K562 (cell line): ENCODE data around the gene CFL1. TPM values are rescaled to one million over a fixed set of nuclear protein-coding genes. Genes with fewer than 3 reads are reported as not detected.
A peak's percentile ranks its signal among the peaks of the same experiment; 100 is the strongest.

ENCODE experiments used
- ATF3 ChIP-seq, 2 experiments: fragments of 450-650 bp in 1 of 2; sonication (generic) in 1 of 2; formaldehyde crosslinking in 1 of 2; IDR thresholded peaks in 1 of 2; conservative IDR thresholded peaks in 1 of 2; 2 replicates each; pipeline versions ENCODE4 v1.6.1 to v1.8.1; 2016 to 2023; ENCODE audit warnings: mild to moderate bottlenecking in 2 of 2, moderate library complexity in 2 of 2, inconsistent platforms in 1 of 2, missing genetic modification reagents in 1 of 2
- BRCA1 ChIP-seq, 2 experiments: fragments of 450-650 bp in 1 of 2; sonication (generic) in 1 of 2; formaldehyde crosslinking in 1 of 2; IDR thresholded peaks; 2 replicates each; pipeline versions ENCODE4 v1.5.0 to v1.6.1; 2017 to 2020; ENCODE audit warnings: mild to moderate bottlenecking in 1 of 2, missing genetic modification reagents in 1 of 2
- CBX5 ChIP-seq: IDR thresholded peaks from 2 replicates; pipeline ENCODE4 v1.6.1; 2014; ENCODE audit warnings: low read depth, borderline replicate concordance
- LEF1 ChIP-seq: fragments of 450-650 bp; IDR thresholded peaks from 2 replicates; pipeline ENCODE4 v1.6.1; 2016; ENCODE audit warnings: mild to moderate bottlenecking
- MEIS2 ChIP-seq: fragments of 450-650 bp; IDR thresholded peaks from 2 replicates; pipeline ENCODE4 v1.6.1; 2014; ENCODE audit warnings: mild to moderate bottlenecking; ENCODE audit not compliant: partially characterized antibody
- MTA3 ChIP-seq: fragments of 450-650 bp; formaldehyde crosslinking; IDR thresholded peaks from 2 replicates; pipeline ENCODE4 v1.6.1; 2017; ENCODE audit warnings: mild to moderate bottlenecking, borderline replicate concordance
- NEUROD1 ChIP-seq: fragments of 150-350 bp; IDR thresholded peaks from 2 replicates; pipeline ENCODE4 v1.6.1; 2014; ENCODE audit warnings: borderline replicate concordance, low read length, low read depth; ENCODE audit not compliant: partially characterized antibody
- NR2C1 ChIP-seq, 2 experiments: fragments of 450-650 bp; IDR thresholded peaks; 2 replicates each; pipeline ENCODE4 v1.6.1; 2017; ENCODE audit warnings: mild to moderate bottlenecking in 2 of 2, antibody characterized with exemption in 1 of 2, inconsistent platforms in 1 of 2, missing compliant biosample characterization in 1 of 2, missing genetic modification characterization in 1 of 2
- POLR2AphosphoS5 ChIP-seq: IDR thresholded peaks from 2 replicates; pipeline ENCODE4 v1.6.1; 2011; ENCODE audit warnings: mild to moderate bottlenecking, low read depth, low read length, moderate library complexity; ENCODE audit not compliant: control insufficient read depth, insufficient read depth
- RBBP5 ChIP-seq: fragments of 200-600 bp; sonication (generic); IDR thresholded peaks from 2 replicates; pipeline ENCODE4 v1.6.1; 2012; ENCODE audit warnings: borderline replicate concordance, mild to moderate bottlenecking, low read length, control low read depth, inconsistent platforms; ENCODE audit not compliant: insufficient read depth, poor library complexity, severe bottlenecking
- SAP30 ChIP-seq: fragments of 200-600 bp; sonication (generic); IDR thresholded peaks from 2 replicates; pipeline ENCODE4 v1.6.1; 2012; ENCODE audit warnings: borderline replicate concordance, low read depth, mild to moderate bottlenecking, moderate library complexity, low read length, control low read depth, inconsistent platforms; ENCODE audit not compliant: insufficient read depth, poor library complexity, severe bottlenecking
- SIN3B ChIP-seq: fragments of 450-650 bp; IDR thresholded peaks from 2 replicates; pipeline ENCODE4 v1.6.1; 2017; ENCODE audit warnings: low read depth, mild to moderate bottlenecking, moderate library complexity
- SMAD3 ChIP-seq: fragments of 450-650 bp; formaldehyde crosslinking; conservative IDR thresholded peaks from 2 replicates; pipeline ENCODE4 v1.4.0; 2020; ENCODE audit warnings: mild to moderate bottlenecking
- TAF1 ChIP-seq: IDR thresholded peaks from 2 replicates; pipeline ENCODE4 v1.6.1; 2011; ENCODE audit warnings: mild to moderate bottlenecking, low read length, moderate library complexity; ENCODE audit not compliant: insufficient read depth, control insufficient read depth, severe bottlenecking; ENCODE audit errors: extremely low read depth
- TARDBP ChIP-seq: fragments of 450-650 bp; IDR thresholded peaks from 2 replicates; pipeline ENCODE4 v1.6.1; 2016
- TBL1XR1 ChIP-seq, 2 experiments: IDR thresholded peaks; 2 replicates each; pipeline ENCODE4 v1.6.1; 2012; ENCODE audit warnings: improper control_type of control experiment in 2 of 2, low read length in 2 of 2, mild to moderate bottlenecking in 1 of 2
- TRIM28 ChIP-seq: fragments of 450-650 bp; IDR thresholded peaks from 2 replicates; pipeline ENCODE4 v1.6.1; 2017
- ZBTB11 ChIP-seq, 3 experiments: fragments of 200-800 bp in 1 of 3; fragments of 250-450 bp in 1 of 3; fragments of 450-650 bp in 1 of 3; sonication (Bioruptor Pico) in 1 of 3; sonication (Bioruptor generic) in 1 of 3; formaldehyde crosslinking in 1 of 3; IDR thresholded peaks; 2 replicates each; pipeline versions ENCODE4 v1.6.1 to v1.8.0; 2016 to 2022; ENCODE audit warnings: mild to moderate bottlenecking in 2 of 3, missing genetic modification characterization in 2 of 3, missing compliant biosample characterization in 1 of 3, moderate library complexity in 1 of 3
- ZNF324 ChIP-seq: fragments of 250-450 bp; sonication (Bioruptor Pico); IDR thresholded peaks from 2 replicates; pipeline ENCODE4 v1.4.0; 2020; ENCODE audit warnings: mild to moderate bottlenecking
- ZNF431 ChIP-seq: sonication (generic); formaldehyde crosslinking; IDR thresholded peaks from 2 replicates; pipeline ENCODE4 v1.8.0; 2022; ENCODE audit warnings: mild to moderate bottlenecking, missing genetic modification reagents
- ZNF583 ChIP-seq: fragments of 250-450 bp; sonication (Bioruptor Pico); IDR thresholded peaks from 2 replicates; pipeline ENCODE4 v1.4.0; 2020
- polyA plus RNA-seq, 8 experiments: library from polyadenylated mRNA; depleted of rRNA in 4 of 8; stranded (reverse) in 5 of 8; unstranded in 3 of 8; fragments of >200 nt; fragmentation: Nextera tagmentation in 2 of 8; fragmentation: Illumina TruSeq in 1 of 8; extraction: Ambion mirVana in 2 of 8; extraction: Trizol in 1 of 8; gene quantifications; 2 replicates each; pipeline versions ENCODE4 v1.2.1 to v1.2.3, GENCODE V29; 2011 to 2014; ENCODE audit warnings: inconsistent platforms in 1 of 8, missing spikeins in 1 of 8
- total RNA-seq, 7 experiments: library from RNA; depleted of rRNA in 6 of 7; stranded (reverse); fragments of >200 nt in 6 of 7; fragmentation: Illumina TruSeq in 2 of 7; extraction: Trizol in 2 of 7; gene quantifications; 2 replicates each; pipeline versions ENCODE4 v1.2.1 to v1.2.3, GENCODE V29; 2011 to 2021; ENCODE audit warnings: low replicate concordance in 1 of 7

Gene CFL1
- total and polyA plus RNA-seq, 9 of the 15 experiments (the other 6 are each of a cell fraction or from before 2014, with no cell fraction given), result 105 to 1,101 (median 859) TPM

GRCh38 chr11:65860278-65861164 lies 2.5 kb upstream of the CFL1 start, which contains the start of gene MUS81 (continued):
- TF ChIP-seq TAF1 (peak; percentile 90), ZNF431 (CRISPR knock-in tag) (no peak; the same call in 1 of the 2 replicates), BRCA1 (IDR thresholded peaks at IDR 0.05) (no peak), BRCA1 (CRISPR knock-in tag; IDR thresholded peaks at IDR 0.05) (peak; percentile 42; the same call in 1 of the 2 replicates), RBBP5 (peak; percentile 52), NR2C1 (IDR thresholded peaks at IDR 0.05) (peak; percentile 68), NR2C1 (tag; IDR thresholded peaks at IDR 0.05) (peak; percentile 60), SAP30 (peak; percentile 79), NEUROD1 (peak; percentile 51), TARDBP (peak; percentile 67; the same call in 1 of the 2 replicates), ZNF583 (CRISPR knock-in tag) (peak; percentile 63; the same call in 1 of the 2 replicates), ZNF324 (no peak), POLR2AphosphoS5 (peak; percentile 82), TRIM28 (no peak; the same call in 1 of the 2 replicates), CBX5 (no peak), ZBTB11 (CRISPR knock-in tag; IDR thresholded peaks at IDR 0.05) (peak in 2 of 3 experiments; percentile 53 to 88; a peak in 2 of 6 replicates), TBL1XR1 (IDR thresholded peaks at IDR 0.05; ENCODE audit: low read length in 2 of 2) (peak; percentile 28 to 55; a peak in 1 of 4 replicates), SMAD3 (CRISPR knock-in tag) (no peak), LEF1 (peak; percentile 57; the same call in 1 of the 2 replicates), SIN3B (peak; percentile 61), MTA3 (peak; percentile 71; the same call in 1 of the 2 replicates), MEIS2 (peak; percentile 53), ATF3 (IDR thresholded peaks at IDR 0.05) (no peak), ATF3 (CRISPR knock-in tag; conservative IDR thresholded peaks at IDR 0.05) (0 out of 2 replicates have a peak, but pooled peaks have one; percentile 77)
